GM23248 (cell line): ENCODE measurements around the gene VAV2. TPM values are rescaled to one million over a fixed set of nuclear protein-coding genes. Genes with fewer than 3 reads are reported as not detected.

Experiments
- DNase-seq: peaks from one replicate; pipeline ENCODE4 v3.0.0-alpha.2; 2015
- H2AFZ ChIP-seq: fragments of 200-600 bp; sonication (generic); 2 replicates; pipeline ENCODE4 v1.6.1; 2016; ENCODE audit warnings: antibody characterized with exemption
- H3F3A ChIP-seq: fragments of 200-600 bp; sonication (generic); 2 replicates; pipeline ENCODE4 v1.6.1; 2016; ENCODE audit warnings: mild to moderate bottlenecking, antibody characterized with exemption, mixed run types; ENCODE audit not compliant: insufficient read depth
- H3K27ac ChIP-seq: fragments of 200-600 bp; sonication (generic); 2 replicates; pipeline ENCODE4 v1.5.1; 2016; ENCODE audit warnings: mild to moderate bottlenecking
- H3K27me3 ChIP-seq: fragments of 200-600 bp; sonication (generic); replicated peaks from 2 replicates; pipeline ENCODE4 v1.6.1; 2016; ENCODE audit warnings: mild to moderate bottlenecking; ENCODE audit not compliant: insufficient read depth
- H3K36me3 ChIP-seq: fragments of 200-600 bp; sonication (generic); 2 replicates; pipeline ENCODE4 v1.6.1; 2016; ENCODE audit warnings: low read depth, mild to moderate bottlenecking
- H3K4me1 ChIP-seq: fragments of 200-600 bp; sonication (generic); 2 replicates; pipeline ENCODE4 v1.6.1; 2016; ENCODE audit warnings: mild to moderate bottlenecking; ENCODE audit not compliant: insufficient read depth
- H3K4me2 ChIP-seq: fragments of 200-600 bp; sonication (generic); one replicate; pipeline ENCODE4 v1.6.1; 2016; ENCODE audit warnings: mild to moderate bottlenecking; ENCODE audit not compliant: unreplicated experiment
- H3K4me3 ChIP-seq: fragments of 200-600 bp; sonication (generic); 2 replicates; pipeline ENCODE4 v1.5.1; 2016; ENCODE audit warnings: mild to moderate bottlenecking
- H3K79me2 ChIP-seq: fragments of 200-600 bp; sonication (generic); 2 replicates; pipeline ENCODE4 v1.6.1; 2016; ENCODE audit warnings: mild to moderate bottlenecking; ENCODE audit not compliant: insufficient read depth
- H3K9ac ChIP-seq: fragments of 200-600 bp; sonication (generic); 2 replicates; pipeline ENCODE4 v1.6.1; 2016; ENCODE audit warnings: mild to moderate bottlenecking
- H3K9me2 ChIP-seq: fragments of 200-600 bp; sonication (generic); 2 replicates; pipeline ENCODE4 v1.6.1; 2016; ENCODE audit warnings: mixed run types, mild to moderate bottlenecking, moderate library complexity; ENCODE audit not compliant: insufficient read depth
- H3K9me3 ChIP-seq: fragments of 200-600 bp; sonication (generic); one replicate; pipeline ENCODE4 v1.6.1; 2017; ENCODE audit warnings: low read depth
- H4K20me1 ChIP-seq: fragments of 200-600 bp; sonication (generic); 2 replicates; pipeline ENCODE4 v1.6.0; 2016; ENCODE audit not compliant: insufficient read depth
- EZH2 ChIP-seq: fragments of 200-600 bp; sonication (generic); IDR thresholded peaks from 2 replicates; pipeline ENCODE4 v1.6.1; 2018; ENCODE audit warnings: antibody characterized with exemption, mild to moderate bottlenecking; ENCODE audit not compliant: insufficient read depth, poor library complexity, severe bottlenecking
- EZH2phosphoT487 ChIP-seq: fragments of 200-600 bp; sonication (generic); IDR thresholded peaks from 2 replicates; pipeline ENCODE4 v1.6.1; 2018; ENCODE audit warnings: antibody characterized with exemption, moderate library complexity, mild to moderate bottlenecking, low read depth; ENCODE audit not compliant: insufficient read depth
- WGBS, 2 experiments: methylation state at CpG; one replicate each; pipeline ENCODE4 v1.1.6; 2015 to 2017; ENCODE audit warnings: low lambda C conversion rate in 2 of 2, low coverage in 1 of 2; ENCODE audit errors: missing lambda C conversion rate in 2 of 2; 5-methylcytosine and 5-hydroxymethylcytosine counted together
- in situ Hi-C: fragments of 300-500 bp; cut with MboI; formaldehyde crosslinking; loops from 2 replicates; pipeline ENCODE4 v1.15.0; 2020
- polyA plus RNA-seq: library from polyadenylated mRNA; unstranded; fragments of >200 nt; fragmentation: Nextera tagmentation; extraction: Ambion mirVana; gene quantifications from 2 replicates; pipeline ENCODE4 v1.2.1, GENCODE V29; 2016
- total RNA-seq: library from RNA; depleted of rRNA; stranded (reverse); fragments of >200 nt; shearing (Covaris generic); gene quantifications from 2 replicates; pipeline ENCODE4 v1.2.3, GENCODE V29; 2014

VAV2 gene
- total and polyA plus RNA-seq, 2 experiments from 2014 or later: 6.7 to 9.0 TPM

DNA sequence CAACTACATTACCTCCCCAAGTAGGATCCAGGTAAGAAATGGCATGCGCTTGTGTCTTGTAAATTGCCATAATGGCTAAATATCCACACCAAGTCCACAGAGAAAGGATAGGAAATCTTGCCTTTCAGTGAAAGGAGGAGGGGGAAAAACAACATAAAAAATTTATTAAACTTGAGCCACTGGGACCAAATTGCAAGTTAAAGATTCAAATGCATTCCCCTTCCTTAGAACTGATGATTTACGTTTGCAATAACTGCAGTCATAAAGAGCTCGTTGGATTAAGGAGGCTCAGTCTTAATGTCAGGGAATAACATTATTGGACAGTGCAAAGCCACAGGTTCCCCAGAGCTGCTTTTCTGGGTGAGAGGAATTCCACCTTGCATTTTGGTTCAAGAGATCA, 161.4 kb downstream of the VAV2 start:
- Histone ChIP-seq H3K4me2 (no peak overlapping the region), H3K27ac (no peak overlapping the region), H3F3A (no peaks in the 10 kb centered on the region), H3K27me3 (no peaks in the 10 kb centered on the region), H3K9me2 (no peaks in the 10 kb centered on the region), H4K20me1 (no peaks in the 10 kb centered on the region), H3K4me1 (no peaks in the 10 kb centered on the region), H3K4me3 (no peak overlapping the region), H3K79me2 (no peaks in the 10 kb centered on the region), H2AFZ (no peak overlapping the region), H3K9me3 (no peaks in the 10 kb centered on the region), H3K9ac (no peak overlapping the region), H3K36me3 (no peaks in the 10 kb centered on the region)
- 83 to 90% methylated on average over 3 of the region's 3 CpGs for WGBS, 2 experiments
- DNase-seq: no peak
- in situ Hi-C loops: no loop called here
- no peak for TF ChIP-seq EZH2
- no peak for TF ChIP-seq EZH2phosphoT487

DNA sequence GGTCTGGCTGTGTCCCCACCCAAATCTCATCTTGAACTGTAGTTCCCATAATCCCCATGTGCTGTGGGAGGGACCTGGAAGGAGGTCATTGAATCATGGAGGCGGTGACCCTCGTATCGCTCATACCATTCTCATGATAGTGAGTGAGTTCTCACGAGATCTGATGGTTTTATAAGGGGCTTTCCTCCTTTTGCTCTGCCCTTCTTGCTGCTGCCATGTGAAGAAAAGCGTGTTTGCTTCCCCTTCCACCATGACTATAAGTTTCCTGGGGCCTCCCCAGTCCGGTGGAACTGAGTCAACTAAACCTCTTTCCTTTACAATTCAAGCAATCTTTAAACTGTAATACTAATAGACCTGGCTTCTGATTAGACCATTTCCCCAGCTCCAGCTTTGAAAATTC, 161.8 kb downstream of the VAV2 start:
- DNase-seq: peak; percentile 5
- TF ChIP-seq EZH2phosphoT487 (no peak), EZH2 (no peak)
- no peak overlapping the region for H3K4me3 ChIP-seq
- H3K36me3 ChIP-seq: no peaks in the 10 kb centered on the region
- no peaks in the 10 kb centered on the region for H3K9me2 ChIP-seq
- no peak overlapping the region for H3K27ac ChIP-seq
- no peaks in the 10 kb centered on the region for H3K79me2 ChIP-seq
- WGBS, 2 experiments: 83 to 85% methylated on average over 6 of the region's 6 CpGs
- H3K9ac ChIP-seq: no peak overlapping the region
- no peaks in the 10 kb centered on the region for H4K20me1 ChIP-seq
- in situ Hi-C loops: no loop called here
- no peaks in the 10 kb centered on the region for H3K4me1 ChIP-seq
- no peaks in the 10 kb centered on the region for H3K9me3 ChIP-seq
- H2AFZ ChIP-seq: no peak overlapping the region
- H3K27me3 ChIP-seq: no peaks in the 10 kb centered on the region
- H3F3A ChIP-seq: no peaks in the 10 kb centered on the region
- H3K4me2 ChIP-seq: no peak overlapping the region

DNA sequence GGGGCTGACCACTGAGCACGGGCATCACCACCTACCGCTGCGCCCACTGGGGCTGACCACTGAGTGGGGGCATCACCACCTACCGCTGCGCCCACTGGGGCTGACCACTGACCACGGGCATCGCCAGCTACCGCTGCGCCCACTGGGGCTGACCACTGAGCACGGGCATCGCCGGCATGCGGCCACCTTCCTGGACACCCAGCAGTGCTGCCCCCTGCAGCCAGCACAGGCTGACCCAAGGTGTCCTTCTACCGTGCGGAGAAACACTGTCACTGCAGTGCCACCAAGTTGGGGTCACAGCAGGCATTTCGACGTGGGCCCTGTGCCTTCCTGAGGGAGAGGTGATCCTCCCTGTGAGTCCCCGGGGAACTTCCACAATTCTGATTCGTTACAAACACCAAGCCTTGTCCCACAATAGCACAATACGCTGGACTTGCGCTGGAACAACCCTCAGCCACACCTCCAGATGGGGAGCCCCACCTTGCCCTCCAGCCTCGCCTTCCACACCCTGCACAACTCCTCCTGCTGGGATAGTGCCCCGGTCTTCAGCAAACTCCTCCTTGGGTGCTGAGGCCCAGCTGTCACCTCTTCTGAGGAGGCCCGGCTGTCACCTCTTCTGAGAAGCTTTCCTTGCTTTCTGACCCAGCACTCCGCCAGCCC, 163.7 kb downstream of the VAV2 start:
- H3K4me3 ChIP-seq: no peak overlapping the region
- in situ Hi-C loops: no loop called here
- 91 to 94% methylated on average over 17 to 18 of the region's 25 CpGs for WGBS, 2 experiments
- no peak overlapping the region for H3K4me2 ChIP-seq
- no peak overlapping the region for H3K9ac ChIP-seq
- no peaks in the 10 kb centered on the region for H4K20me1 ChIP-seq
- H3K9me2 ChIP-seq: no peaks in the 10 kb centered on the region
- no peaks in the 10 kb centered on the region for H3K9me3 ChIP-seq
- H3F3A ChIP-seq: no peaks in the 10 kb centered on the region
- DNase-seq: no peak
- no peaks in the 10 kb centered on the region for H3K27me3 ChIP-seq
- no peaks in the 10 kb centered on the region for H3K4me1 ChIP-seq
- H3K27ac ChIP-seq: no peak overlapping the region
- H2AFZ ChIP-seq: no peak overlapping the region
- no peaks in the 10 kb centered on the region for H3K79me2 ChIP-seq
- no peak for TF ChIP-seq EZH2phosphoT487
- TF ChIP-seq EZH2: no peak
- H3K36me3 ChIP-seq: no peaks in the 10 kb centered on the region

DNA sequence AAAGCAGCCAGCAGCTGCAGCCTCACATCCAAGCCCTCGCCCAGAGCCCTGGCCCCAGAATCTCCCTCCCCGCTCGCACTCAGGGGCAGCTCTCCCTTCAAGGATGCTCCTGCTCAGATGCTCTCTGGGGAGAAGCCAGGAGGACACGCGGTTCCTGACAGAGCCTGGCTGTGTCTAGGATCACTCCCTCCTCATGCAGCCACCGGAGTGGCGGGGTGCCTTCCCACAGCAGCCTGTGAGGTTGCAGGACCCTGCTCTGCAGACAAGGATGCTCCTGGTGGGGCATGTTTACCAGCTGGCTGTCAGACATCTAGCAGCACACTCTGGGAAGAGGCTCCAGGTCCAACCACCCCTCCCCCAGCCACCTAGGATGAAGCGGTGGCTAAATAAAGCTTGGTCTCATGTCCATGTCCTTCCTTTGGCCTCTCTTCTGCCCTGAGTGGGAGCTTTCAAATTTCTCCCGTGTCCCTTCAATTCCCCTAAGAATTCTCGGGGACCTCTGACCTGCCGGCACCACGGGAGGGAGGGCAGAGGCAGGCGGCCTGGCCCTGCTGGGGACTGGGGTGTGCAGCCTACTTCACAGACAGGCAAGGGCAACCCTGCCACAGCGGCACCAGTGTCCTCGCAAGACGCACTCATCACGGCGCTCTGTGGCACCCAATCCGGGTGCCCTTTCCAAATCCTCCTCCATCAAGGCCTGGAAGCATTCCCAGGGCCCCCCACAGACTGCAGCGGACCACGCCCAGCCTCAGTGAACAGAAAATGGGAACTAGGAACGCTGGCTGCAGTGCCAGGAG, 165.6 kb downstream of the VAV2 start:
- in situ Hi-C loops: no loop called here
- no peaks in the 10 kb centered on the region for H3F3A ChIP-seq
- no peaks in the 10 kb centered on the region for H3K36me3 ChIP-seq
- no peak overlapping the region for H2AFZ ChIP-seq
- WGBS, 2 experiments: 86 to 88% methylated on average over 22 of the region's 22 CpGs
- no peaks in the 10 kb centered on the region for H3K27me3 ChIP-seq
- DNase-seq: no peak
- no peak overlapping the region for H3K4me2 ChIP-seq
- TF ChIP-seq EZH2phosphoT487 (no peak), EZH2 (no peak)
- no peak overlapping the region for H3K4me3 ChIP-seq
- no peaks in the 10 kb centered on the region for H3K9me2 ChIP-seq
- no peaks in the 10 kb centered on the region for H4K20me1 ChIP-seq
- no peaks in the 10 kb centered on the region for H3K79me2 ChIP-seq
- no peak overlapping the region for H3K27ac ChIP-seq
- H3K4me1 ChIP-seq: no peaks in the 10 kb centered on the region
- H3K9ac ChIP-seq: no peak overlapping the region
- H3K9me3 ChIP-seq: no peaks in the 10 kb centered on the region
